ENCODE results near the gene ERBB4.

DNA sequence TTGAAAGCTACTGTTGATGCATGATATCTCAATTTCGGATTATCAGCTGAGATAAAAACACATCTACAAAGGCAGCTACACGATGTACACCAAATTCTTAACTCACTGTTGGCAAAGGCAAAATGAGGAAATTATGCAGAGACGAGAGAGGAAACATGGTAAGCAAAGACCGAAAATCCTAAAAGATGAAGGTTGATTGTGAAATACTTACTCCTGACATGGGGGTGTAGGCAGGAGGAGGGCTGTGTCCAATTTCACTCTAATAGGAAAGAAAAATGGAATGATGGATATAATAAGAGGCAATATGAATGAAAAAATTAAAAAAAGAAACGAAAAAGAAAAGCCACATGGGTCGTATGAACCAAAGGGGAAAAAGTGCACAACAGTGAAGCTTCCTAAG, 1150.9 kb downstream of the ERBB4 start:
- TF ChIP-seq POLR2AphosphoS5 (IDR thresholded peaks at IDR 0.05) (no peak), POLR2A (IDR thresholded peaks at IDR 0.05) (no peak)
